HG03432 (cell line): ENCODE measurements around the gene PRTN3.
"Not testable (repeated sequence)": the region's sequence is repeated elsewhere in the genome, so short reads cannot be mapped to it uniquely, and the experiment has no call there.

Experiments used
- ATAC-seq: cut with Tn5 transposase; IDR thresholded peaks from one replicate; pipeline ENCODE4 v1.9.1; 2021; ENCODE audit warnings: mild to moderate bottlenecking, moderate library complexity; ENCODE audit not compliant: unreplicated experiment

Gene PRTN3

GRCh38 chr19:814152-815078, 26.4 kb upstream of the PRTN3 start:
- ATAC-seq = no peak

GRCh38 chr19:815079-815774, 25.6 kb upstream of the PRTN3 start:
- ATAC-seq = no peak

GRCh38 chr19:815775-816499, 24.9 kb upstream of the PRTN3 start:
- ATAC-seq = no peak

- no peak for ATAC-seq
Observed at GRCh38 chr19:816500-816857, 24.3 kb upstream of the PRTN3 start.

GRCh38 chr19:820212-820611, 20.6 kb upstream of the PRTN3 start:
- not testable (repeated sequence) for ATAC-seq

- no peak for ATAC-seq
Observed at GRCh38 chr19:821231-821824, 19.5 kb upstream of the PRTN3 start.

- no peak for ATAC-seq
Observed at GRCh38 chr19:821825-822503, 18.8 kb upstream of the PRTN3 start, which contains the start of gene PLPPR3. TSS of gene PLPPR3 (minus strand) at chr19:821955. CDS start at chr19:821559, 396 bp downstream.

GRCh38 chr19:823565-824121, 17.2 kb upstream of the PRTN3 start:
- no peak for ATAC-seq

GRCh38 chr19:824885-825284, 15.9 kb upstream of the PRTN3 start:
- no peak for ATAC-seq

- ATAC-seq = no peak
Observed at GRCh38 chr19:825897-826644, 14.7 kb upstream of the PRTN3 start.

GRCh38 chr19:827314-827709, 13.5 kb upstream of the PRTN3 start:
- ATAC-seq = no peak

GRCh38 chr19:827710-828321, 13.0 kb upstream of the PRTN3 start, which contains the start of gene AZU1:
TSS of gene AZU1 (plus strand) at chr19:827837. CDS start at chr19:827847, 10 bp downstream.
- ATAC-seq = no peak

- ATAC-seq = no peak
Observed at GRCh38 chr19:829129-829758, 11.6 kb upstream of the PRTN3 start.

- no peak for ATAC-seq
Observed at GRCh38 chr19:831407-832369, 9.1 kb upstream of the PRTN3 start.

- no peak for ATAC-seq
Observed at GRCh38 chr19:834216-834615, 6.6 kb upstream of the PRTN3 start.

- no peak for ATAC-seq
Observed at GRCh38 chr19:835210-835810, 5.5 kb upstream of the PRTN3 start.

GRCh38 chr19:842802-843179, 2.0 kb downstream of the PRTN3 start:
- ATAC-seq = not testable (repeated sequence)
